DMS114 treated with DMSO at 0.1 percent for 48 hours (cell line): ENCODE data around the gene BACE2.
A peak's percentile ranks its signal among the peaks of the same experiment; 100 is the strongest.

Source experiments
- DNase-seq: peaks from one replicate; lab custom pipeline; 2025; ENCODE audit not compliant: unreplicated experiment; lab: John Stamatoyannopoulos, UW

The BACE2 gene

DNA sequence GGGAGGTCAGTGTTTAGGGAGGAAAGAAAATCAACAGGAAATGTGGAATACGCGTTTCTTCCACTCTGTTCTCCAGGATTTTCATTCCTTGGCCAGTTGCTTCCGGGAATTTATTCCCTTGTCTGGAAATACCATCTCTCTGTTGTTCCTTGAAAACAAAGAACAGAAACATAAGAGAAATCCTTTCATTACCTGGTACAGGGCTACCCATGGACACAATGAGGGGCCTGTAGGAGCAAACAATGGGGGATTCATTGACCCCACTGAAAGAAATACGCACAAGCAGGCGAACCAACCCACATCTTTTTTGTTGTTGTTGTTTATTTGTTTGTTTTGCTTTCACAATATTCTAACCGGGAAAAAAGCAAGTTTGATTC lies 20.0 kb upstream of the BACE2 start:
- DNase-seq, result no peak

DNA sequence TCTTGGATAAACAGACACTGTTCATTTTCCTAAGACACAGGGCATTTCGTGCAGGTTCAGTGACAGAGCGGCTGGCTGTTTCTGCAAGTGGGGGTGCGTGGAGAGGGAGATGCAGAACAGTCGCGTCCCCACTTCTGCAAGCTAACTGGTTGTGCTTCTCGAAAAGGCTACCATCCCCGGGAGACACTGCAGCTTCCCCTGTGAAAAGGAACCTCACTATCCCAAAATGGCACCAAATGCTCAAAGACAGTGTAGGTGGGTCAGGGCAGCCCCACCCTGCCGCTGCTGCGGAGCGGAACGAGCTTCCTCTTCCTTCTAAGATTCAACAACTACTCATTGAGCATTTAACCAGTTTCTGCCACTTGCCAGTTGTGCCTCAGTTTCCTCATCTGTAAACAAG lies 19.2 kb upstream of the BACE2 start:
- no peak for DNase-seq

DNA sequence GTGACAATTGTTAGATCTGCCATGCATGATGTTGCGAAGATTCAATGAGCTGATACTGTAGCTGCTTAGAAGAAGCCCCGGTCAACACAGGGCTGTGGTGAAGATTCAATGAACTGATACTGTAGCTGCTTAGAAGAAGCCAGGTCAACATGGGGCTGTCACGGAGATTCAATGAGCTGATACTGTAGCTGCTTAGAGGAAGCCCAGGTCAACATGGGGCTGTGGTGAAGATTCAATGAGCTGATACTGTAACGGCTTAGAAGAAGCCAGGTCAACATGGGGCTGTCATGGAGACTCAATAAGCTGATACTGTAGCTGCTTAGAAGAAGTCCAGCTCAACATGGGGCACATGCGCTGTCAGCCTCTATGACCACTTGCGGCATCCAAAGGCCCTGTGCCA lies 18.8 kb upstream of the BACE2 start:
- no peak for DNase-seq

DNA sequence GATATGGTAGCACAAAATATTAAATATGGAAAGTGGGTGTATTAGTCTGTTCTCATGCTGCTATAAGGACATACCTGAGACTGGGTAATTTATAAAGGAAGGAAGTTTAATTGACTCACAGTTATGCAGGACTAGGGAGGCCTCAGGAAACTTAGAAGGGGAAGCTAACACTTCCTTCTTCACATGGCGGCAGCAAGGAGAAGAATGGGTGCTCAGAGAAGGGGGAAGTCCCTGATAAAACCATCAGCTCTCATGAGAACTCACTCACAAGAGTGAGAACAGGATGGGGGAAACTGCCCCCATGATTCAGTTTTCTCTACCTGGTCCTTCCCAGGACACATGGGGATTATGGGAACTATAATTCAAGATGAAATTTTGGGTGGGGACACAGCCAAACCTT lies 15.8 kb upstream of the BACE2 start:
- no peak for DNase-seq

DNA sequence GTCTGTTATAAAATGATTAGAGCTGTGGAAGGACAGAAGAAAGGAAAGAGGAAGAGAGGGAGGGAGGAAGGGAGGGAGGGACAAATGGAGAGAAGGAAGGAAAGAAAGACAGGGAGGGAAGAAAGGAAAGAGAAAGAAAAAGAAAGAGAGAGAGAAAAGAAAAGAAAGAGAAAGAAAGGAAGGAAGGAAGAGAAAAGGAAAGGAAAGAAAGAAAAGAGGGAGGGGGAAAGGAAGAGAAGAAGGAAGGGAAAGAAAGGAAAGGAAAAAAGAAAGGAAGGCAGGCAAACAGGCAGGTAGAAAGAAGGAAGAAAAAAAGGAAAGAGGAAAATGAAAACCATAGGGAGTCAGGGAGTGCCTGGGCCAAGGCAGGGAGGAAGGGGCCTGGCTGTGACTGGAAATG lies 14.5 kb upstream of the BACE2 start:
- no peak for DNase-seq

DNA sequence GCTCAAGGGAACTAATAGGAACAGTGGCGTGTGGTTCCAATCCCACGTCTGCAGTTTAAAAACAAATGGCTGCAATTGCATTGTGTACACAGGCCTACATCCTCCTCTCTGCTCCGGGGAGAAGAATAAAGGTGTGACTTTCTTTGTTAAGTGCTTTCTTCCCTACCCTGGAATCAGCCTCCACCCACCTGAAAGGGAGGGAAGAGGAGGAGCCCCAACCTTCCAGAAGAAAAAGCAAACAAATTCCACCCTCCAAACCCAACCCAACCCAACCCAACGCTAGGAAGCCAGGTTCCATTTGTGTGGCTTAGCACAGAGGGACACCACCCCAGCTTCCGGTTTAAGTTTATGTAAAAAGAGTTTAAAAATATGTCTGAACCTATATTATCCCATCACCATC lies 11.8 kb upstream of the BACE2 start:
- DNase-seq, result no peak

DNA sequence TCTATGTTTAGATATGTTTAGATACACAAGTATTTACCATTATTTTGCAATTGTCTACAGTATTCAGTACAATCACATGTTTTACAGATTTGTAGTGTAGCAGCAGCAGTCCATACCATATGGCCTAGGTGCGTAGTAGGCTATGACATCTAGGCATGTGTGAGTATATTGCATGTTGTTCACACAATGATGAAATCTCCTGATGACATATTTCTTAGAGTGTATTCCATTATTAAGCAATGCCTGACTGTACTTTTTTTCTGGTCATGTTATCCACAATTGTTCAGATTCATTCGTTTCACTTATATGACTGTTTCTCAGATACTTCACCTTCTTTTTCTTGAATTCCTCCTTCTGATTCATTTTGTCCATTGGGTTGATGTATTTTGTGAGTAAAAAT lies 9.9 kb upstream of the BACE2 start:
- DNase-seq, result no peak

DNA sequence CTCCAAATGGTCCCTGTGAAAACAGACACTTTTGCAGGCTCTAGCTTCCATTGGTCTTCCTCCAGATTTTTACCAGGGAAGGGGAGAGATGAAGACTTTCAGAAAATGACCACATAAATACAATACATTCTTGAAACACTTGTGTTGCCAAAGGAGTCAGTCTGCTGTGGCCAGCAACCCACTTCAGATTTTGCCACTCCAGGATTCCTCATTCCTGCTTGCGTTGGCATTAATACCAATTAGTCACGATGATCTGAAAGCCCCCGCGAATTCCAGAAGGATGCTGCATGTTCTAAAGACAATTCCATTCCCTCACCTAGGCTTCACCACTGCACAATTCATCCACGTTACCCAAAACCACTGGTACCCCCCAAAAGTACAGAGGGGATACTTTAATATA lies 7.9 kb upstream of the BACE2 start:
- no peak for DNase-seq

DNA sequence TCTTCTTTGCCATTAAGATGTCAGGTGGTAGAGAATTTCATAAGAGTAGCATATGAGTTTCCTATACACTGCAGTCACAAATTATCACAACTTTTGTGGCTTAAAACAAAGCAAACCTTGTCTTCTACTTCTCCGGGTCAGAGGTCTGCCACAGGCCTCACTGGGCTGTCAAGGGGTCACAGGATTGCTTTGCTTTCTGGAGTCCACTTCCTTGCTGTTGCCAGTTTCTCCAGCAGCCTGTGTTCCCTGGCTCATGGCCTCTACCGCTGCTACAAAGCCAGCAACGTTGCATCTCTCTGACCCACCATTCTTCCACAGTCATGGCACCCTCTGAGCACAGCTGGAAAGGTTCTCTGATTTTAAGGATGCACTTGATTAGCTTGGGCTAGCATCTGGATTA lies 6.5 kb upstream of the BACE2 start:
- no peak for DNase-seq

DNA sequence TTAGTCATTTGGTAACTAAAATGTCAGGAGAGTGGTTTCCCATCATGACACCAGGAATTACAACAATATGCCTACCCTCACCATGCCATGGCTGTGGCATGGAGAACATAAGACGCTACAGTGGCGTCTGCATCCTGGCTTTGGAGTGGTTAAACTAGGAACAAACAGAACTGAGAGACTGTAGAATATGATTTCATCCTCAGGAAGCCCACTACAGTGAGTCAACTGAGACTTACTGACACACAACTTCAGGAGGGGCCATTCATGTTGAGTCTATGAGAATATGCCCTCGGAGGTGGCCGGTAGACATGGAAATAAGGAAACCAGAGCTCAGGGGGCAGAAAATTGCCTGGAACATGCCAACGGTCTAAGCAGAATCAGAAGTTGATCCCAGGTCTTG lies 5.9 kb upstream of the BACE2 start:
- no peak for DNase-seq

DNA sequence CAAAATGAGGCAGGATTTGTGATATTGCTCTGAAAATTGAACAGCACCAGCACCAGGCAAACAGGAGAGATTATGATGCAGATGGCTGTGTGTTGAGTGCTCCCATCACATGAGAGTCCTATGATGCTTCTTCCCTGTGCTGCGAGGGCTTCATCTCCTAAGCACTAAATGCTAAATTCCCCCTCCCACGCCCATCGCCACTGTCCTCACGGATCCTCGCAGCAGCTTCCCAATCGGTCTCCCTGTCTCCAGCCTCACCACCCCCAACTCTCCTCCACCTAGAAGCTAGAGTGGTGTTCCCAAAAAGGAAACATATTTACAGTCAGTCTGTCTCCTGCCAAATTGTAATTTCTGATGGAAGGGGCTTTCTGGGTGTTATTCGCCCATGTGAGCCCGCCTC lies 4.9 kb upstream of the BACE2 start:
- no peak for DNase-seq

DNA sequence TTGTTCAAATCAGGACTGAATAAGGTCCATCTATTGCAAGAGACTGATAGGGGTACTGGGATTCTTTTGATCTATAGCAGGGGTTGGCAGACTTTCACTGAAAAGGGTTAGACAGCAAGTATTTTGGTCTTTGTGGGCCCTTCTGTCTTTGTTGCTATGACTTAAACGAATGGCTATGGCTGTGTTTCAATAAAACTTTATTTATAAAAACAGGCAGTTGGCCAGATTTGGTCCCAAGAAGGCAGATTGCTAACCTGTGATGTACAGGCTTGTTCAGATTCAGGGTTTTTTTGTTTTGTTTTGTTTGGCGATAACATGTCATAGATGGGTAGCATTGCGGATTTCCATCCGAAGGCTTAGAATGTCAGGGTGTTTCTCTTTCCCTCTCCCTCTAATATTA lies 3.9 kb upstream of the BACE2 start:
- no peak for DNase-seq

DNA sequence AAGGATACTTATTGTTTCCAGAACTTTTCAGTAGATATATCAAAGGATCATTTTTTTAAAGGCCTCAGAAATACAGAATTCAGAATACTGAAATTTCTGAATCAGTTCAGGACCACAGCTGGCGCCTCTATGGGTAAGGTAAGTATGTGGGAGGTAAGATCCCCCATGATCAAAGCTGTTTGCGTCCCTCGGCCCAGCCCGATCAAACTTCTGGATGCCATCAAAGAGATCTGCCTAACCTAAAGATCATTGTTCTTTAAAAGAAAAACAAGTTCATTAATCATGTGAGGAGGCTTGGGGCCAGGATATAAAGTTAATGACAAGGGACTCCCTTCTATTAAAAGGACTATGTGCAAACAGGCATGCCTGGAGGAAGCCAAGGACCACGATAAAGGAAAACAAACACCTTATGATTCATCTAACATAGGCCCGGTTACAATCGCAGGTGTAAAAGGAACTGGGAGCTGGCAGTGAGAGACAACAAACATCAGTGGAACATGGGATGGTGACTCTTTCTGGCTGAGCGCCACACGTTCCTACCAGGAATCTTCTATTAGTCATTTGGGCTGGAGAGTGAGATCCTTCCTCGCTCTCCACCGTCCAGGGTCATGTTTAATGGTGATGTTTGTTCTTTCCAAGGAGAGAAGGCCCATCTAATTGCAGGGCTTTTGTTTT lies 2.8 kb upstream of the BACE2 start:
- DNase-seq, result no peak

DNA sequence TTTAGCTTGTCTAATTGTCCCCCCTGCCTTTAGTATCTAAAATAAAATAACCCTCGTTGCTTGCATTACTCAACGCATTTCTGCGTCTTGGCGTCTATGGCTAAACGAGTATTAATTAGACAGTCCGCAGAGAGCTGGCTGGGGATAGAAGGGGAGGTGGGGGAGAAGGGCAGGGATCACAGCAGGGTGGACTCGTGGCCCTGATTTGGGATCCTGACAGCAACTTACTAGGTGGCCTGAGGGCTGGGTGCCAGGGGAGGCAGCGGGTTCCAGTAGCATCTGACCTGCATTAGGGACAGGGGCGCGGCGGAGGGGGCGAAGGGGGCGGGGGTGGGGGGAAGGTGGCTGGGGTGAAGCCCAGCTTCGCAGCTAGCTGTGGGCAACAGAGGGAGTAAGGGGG lies 1.1 kb upstream of the BACE2 start:
- no peak for DNase-seq

DNA sequence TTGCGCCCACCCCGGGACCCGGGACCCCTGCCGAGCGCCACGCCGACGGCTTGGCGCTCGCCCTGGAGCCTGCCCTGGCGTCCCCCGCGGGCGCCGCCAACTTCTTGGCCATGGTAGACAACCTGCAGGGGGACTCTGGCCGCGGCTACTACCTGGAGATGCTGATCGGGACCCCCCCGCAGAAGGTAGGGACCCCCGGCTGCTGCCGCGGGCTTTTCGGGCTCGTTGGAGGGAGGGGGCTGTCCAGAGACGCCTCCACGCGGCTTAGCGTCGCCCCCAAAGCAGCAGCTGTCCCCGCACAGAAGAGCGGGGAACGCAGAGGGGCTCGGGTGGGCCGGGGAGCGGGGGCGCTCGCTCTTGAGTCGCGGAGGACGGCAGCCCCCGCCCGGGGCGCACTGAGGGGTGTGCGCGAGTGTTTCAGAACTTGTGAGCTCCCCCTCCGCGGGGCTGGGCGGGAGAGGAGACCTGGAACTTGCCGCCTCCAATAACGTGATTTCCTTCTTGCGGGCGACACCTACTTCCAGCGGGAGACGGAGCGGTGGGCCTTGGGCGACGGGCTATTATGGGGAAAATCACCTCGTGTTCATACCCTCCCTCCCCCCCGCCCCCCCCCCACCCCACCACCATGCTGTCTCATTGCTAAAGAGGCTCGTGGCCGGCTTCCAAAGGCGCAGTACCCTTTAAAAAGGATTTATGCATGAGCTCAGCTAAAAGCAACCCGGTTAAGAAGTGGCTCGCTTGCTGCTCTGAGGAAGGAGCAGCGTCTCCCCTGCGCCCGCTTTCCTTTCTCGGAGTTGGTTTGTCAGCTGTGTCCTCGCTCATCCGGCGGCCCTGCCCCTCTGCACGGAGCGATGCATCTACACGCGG lies 664 bp downstream of the BACE2 start:
- DNase-seq, result no peak

DNA sequence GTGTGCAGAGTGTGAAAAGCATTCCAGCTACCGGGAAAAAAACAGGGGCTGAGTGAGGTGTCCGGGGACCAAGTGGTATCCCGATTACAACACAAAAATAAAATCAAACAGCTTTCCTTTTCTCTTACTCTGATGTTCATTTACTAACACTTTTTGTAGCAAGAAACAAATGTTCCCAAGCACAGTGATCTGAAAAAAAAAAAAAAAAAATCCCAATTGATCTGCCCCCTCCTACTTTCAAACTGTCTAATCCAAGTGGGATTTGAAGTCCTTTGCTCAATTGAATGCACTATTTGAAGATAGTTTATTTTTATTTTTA lies 1.3 kb downstream of the BACE2 start:
- no peak for DNase-seq

DNA sequence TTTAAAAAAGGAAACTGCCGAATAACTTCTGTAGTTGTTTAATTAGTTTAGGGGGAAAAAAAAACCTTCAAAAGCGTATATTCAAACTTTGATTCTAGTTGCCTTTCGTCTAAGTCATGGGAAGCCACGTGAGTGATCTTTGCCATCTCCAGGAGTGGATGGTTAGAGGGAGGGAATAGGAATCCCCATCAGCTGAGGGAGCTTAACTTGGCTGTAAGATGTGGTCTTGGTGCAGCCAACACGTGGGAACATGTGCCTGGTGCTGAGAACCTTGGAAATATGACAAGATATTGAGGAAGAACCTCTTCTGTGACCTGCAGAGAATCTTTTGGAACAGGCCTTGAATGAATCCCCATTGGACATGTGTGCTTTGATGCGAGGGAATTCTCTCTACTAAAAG lies 1.7 kb downstream of the BACE2 start:
- no peak for DNase-seq

DNA sequence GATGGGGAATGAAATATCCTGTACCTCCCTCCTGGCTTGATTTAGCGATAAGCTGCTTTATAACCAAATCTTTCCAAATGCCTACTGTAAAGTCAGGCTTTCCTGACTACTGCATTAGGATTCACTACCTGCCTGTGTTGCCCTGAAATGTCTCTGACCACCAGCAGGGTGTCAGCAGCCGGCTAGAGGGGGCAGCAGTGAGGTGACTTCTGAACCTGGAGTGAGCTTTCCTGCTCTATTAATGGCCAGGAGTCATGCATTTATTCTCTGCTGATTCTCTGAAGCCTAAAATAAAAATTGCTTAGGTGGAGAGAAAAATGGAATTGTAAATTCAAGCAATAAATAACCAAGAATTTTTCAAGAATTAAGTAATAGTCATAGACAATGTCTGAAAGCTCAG lies 2.5 kb downstream of the BACE2 start:
- DNase-seq, result peak; percentile 13

DNA sequence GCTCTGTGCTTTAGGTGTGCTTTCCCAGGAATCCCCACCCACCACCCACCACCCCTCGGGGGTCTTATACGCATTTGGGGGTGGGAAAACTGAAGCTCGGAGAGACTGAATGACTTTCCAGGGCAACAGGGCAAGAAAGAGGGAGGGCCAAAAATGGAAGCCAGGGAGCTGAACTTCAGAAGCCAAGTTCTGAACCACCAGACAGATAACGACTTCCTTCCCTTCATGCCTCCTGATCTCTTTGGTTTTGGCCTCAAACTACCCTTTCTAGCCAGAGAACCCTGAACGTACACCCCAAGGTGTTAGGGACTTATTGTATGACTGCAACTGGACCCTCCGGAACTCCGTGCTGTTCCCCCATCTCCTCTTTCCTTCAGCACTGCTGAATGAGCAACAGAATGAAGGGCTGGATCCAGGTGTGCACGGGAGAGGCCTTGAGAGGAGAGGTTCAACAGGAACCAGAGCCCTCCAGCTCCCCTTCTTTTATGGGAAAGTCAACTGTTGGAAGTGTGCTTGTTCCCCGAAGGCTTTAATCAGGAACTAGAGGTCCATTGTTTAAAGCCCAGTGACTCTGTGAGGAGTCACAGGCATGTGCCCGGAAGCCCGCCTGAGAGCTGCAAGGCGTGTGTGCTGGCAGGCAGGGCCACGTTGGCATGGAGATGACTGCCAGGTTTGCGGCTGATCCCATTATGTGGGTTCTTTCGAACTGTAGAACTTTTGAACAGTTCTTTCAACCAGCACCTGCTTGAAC lies 3.1 kb downstream of the BACE2 start:
- no peak for DNase-seq

DNA sequence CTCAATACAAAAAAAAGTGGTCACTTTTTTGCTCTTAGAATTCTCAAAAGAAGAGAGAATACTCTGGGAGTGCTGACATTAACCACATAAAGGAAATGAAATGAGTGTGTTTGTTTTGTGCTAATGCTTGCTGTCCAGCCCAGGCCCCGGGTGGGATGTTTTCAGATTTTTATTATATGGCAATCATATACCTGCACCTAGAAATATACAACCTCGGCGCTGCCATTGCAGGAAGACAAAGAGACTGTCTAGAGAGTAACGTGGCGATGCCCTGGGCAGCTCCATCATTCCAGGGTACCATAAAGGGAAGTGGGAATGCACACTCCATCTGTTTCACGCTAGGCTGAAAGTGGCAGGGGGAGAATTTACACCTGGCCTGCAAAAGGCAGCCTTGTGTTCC lies 7.1 kb downstream of the BACE2 start:
- no peak for DNase-seq

DNA sequence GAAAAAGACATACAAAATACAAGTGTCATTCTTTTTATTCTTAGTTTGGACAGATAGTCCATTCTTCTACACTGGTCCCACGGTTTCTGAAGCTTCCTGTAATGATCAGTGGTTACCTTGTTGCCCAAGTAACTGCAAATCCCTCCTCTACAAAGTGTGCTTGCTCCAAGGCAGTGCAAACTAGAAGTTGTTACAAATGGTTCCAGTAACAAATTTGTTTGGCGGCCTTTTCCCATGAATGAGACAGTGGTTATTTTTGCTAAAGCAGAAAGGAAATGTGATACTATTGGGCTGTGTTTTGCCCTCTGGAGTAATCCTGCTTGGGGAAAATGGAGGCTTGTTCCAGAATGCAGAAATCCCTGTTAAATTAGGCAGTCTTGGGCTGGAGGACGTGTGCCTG lies 8.9 kb downstream of the BACE2 start:
- no peak for DNase-seq

DNA sequence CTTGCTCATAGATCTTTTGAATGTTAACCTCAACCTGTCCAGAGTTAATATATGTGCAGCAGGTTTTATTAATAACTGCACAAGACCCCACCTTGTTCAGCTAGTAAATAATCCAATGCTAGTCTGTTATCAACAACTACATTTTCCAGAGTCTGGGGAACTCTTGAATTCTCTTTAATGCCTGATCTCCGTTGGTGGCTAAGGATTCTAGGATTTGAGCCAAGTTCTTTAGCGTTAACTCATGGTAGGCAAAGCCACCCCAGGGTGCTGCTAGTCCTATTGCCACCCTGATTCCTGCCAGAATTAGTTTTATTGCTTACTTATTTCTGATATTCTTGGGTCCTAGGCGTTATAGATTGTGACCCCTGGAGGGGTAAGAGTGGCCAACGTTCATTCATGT lies 12.8 kb downstream of the BACE2 start:
- no peak for DNase-seq
